Suprapubic skin (tissue), 3 donors: ENCODE measurements around the gene INTU.

Source experiments
- POLR2AphosphoS5 ChIP-seq, 3 donors: sonication (generic); formaldehyde crosslinking; IDR thresholded peaks; one replicate each; pipeline ENCODE4 v1.6.1; 2017; ENCODE audit warnings: antibody characterized with exemption in 3 of 3
- TF ChIP-seq, protein P1 (sequence below), 2 donors: fragments of 200-600 bp in 1 of 2; fragments of 450-650 bp in 1 of 2; sonication (generic) in 1 of 2; IDR thresholded peaks; one replicate each; pipeline ENCODE4 v1.5.1; 2016 to 2019; ENCODE audit warnings: antibody characterized with exemption in 2 of 2, mild to moderate bottlenecking in 1 of 2, moderate library complexity in 1 of 2

DNA sequence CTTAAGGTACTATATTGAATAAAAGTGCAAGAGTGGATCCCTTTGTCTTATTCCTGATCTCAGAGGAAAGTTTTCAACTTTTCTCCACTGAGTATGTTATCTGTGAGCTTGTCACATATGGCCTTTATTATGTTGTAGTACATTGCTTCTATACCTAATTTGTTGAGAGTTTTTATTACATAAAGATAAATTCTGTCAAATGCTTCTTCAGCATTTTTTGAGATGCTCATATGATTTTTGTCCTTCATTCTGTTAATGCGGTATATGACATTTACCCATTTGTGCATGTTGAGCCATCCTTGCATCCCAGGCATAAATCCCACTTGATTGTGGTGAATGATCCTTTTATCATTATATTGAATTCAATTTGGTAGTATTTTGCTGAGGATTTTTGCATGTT lies 108.5 kb downstream of the INTU start:
- TF ChIP-seq POLR2AphosphoS5 (IDR thresholded peaks at IDR 0.05) = no peak
- TF ChIP-seq, protein P1, sequence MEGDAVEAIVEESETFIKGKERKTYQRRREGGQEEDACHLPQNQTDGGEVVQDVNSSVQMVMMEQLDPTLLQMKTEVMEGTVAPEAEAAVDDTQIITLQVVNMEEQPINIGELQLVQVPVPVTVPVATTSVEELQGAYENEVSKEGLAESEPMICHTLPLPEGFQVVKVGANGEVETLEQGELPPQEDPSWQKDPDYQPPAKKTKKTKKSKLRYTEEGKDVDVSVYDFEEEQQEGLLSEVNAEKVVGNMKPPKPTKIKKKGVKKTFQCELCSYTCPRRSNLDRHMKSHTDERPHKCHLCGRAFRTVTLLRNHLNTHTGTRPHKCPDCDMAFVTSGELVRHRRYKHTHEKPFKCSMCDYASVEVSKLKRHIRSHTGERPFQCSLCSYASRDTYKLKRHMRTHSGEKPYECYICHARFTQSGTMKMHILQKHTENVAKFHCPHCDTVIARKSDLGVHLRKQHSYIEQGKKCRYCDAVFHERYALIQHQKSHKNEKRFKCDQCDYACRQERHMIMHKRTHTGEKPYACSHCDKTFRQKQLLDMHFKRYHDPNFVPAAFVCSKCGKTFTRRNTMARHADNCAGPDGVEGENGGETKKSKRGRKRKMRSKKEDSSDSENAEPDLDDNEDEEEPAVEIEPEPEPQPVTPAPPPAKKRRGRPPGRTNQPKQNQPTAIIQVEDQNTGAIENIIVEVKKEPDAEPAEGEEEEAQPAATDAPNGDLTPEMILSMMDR (IDR thresholded peaks at IDR 0.05) = no peak
